ENCODE results near the gene HUS1B. TPM values are rescaled to one million over a fixed set of nuclear protein-coding genes. Genes with fewer than 3 reads are reported as not detected.
"Not testable (repeated sequence)": the region's sequence is repeated elsewhere in the genome, so short reads cannot be mapped to it uniquely, and the experiment has no call there.

Gene HUS1B
- 0.51 and 1.0 TPM in 2 replicates for total RNA-seq

GRCh38 chr6:656460-657252 is at the start of gene HUS1B:
HUS1B (minus strand) TSS chr6:657100; CDS start chr6:656944, 156 bp downstream.
- no peak for DNase-seq (ENCODE audit: low read depth in 2 of 2)

- peak in 1 of 2 donors; percentile 63 for DNase-seq (ENCODE audit: low read depth in 2 of 2)
These were observed 49.2 kb upstream of the HUS1B start for GRCh38 chr6:706146-706545.

GRCh38 chr6:705047-705446 is 48.1 kb upstream of the HUS1B start:
- no peak for DNase-seq (ENCODE audit: low read depth in 2 of 2)

- peak in 1 of 2 donors; percentile 54 for DNase-seq (ENCODE audit: low read depth in 2 of 2)
These were observed 47.1 kb upstream of the HUS1B start for GRCh38 chr6:704046-704445.

GRCh38 chr6:703552-703951 is 46.7 kb upstream of the HUS1B start:
- DNase-seq (ENCODE audit: low read depth in 2 of 2): peak in 1 of 2 donors; percentile 50

GRCh38 chr6:701700-702479 is 45.0 kb upstream of the HUS1B start:
- DNase-seq (ENCODE audit: low read depth in 2 of 2): no peak

- DNase-seq (ENCODE audit: low read depth in 2 of 2): no peak
These were observed 44.3 kb upstream of the HUS1B start for GRCh38 chr6:701215-701614.

- no peak for DNase-seq (ENCODE audit: low read depth in 2 of 2)
These were observed 43.6 kb upstream of the HUS1B start for GRCh38 chr6:700490-700889.

GRCh38 chr6:699319-699718 is 42.4 kb upstream of the HUS1B start:
- DNase-seq (ENCODE audit: low read depth in 2 of 2): peak; percentile 45 to 79

- not testable (repeated sequence) for DNase-seq (ENCODE audit: low read depth in 2 of 2)
These were observed 37.7 kb upstream of the HUS1B start for GRCh38 chr6:694431-695126.

- DNase-seq (ENCODE audit: low read depth in 2 of 2): no peak
These were observed 36.8 kb upstream of the HUS1B start for GRCh38 chr6:693723-694009.

GRCh38 chr6:692858-693722 is 36.2 kb upstream of the HUS1B start, which contains the start of gene EXOC2:
EXOC2 (minus strand) TSS chr6:693139; CDS start chr6:637818, 55,321 bp downstream.
- DNase-seq (ENCODE audit: low read depth in 2 of 2): peak; percentile 50 to 83

GRCh38 chr6:692356-692851 is 35.5 kb upstream of the HUS1B start:
- DNase-seq (ENCODE audit: low read depth in 2 of 2): peak in 1 of 2 donors; percentile 67

- DNase-seq (ENCODE audit: low read depth in 2 of 2): no peak
These were observed 32.3 kb upstream of the HUS1B start for GRCh38 chr6:689223-689622.

- no peak for DNase-seq (ENCODE audit: low read depth in 2 of 2)
These were observed 29.6 kb upstream of the HUS1B start for GRCh38 chr6:686497-686896.

- peak in 1 of 2 donors; percentile 54 for DNase-seq (ENCODE audit: low read depth in 2 of 2)
These were observed 28.1 kb upstream of the HUS1B start for GRCh38 chr6:684831-685636.

GRCh38 chr6:683742-684440 is 27.0 kb upstream of the HUS1B start:
- DNase-seq (ENCODE audit: low read depth in 2 of 2): peak in 1 of 2 donors; percentile 43

GRCh38 chr6:680666-681340 is 23.9 kb upstream of the HUS1B start:
- no peak for DNase-seq (ENCODE audit: low read depth in 2 of 2)

GRCh38 chr6:680251-680650 is 23.4 kb upstream of the HUS1B start:
- no peak for DNase-seq (ENCODE audit: low read depth in 2 of 2)
